ENCODE measurements around the gene ARFGAP1. TPM values are rescaled to one million over a fixed set of nuclear protein-coding genes. Genes with fewer than 3 reads are reported as not detected.
A peak's percentile ranks its signal among the peaks of the same experiment; 100 is the strongest.
"Not testable (repeated sequence)": the region's sequence is repeated elsewhere in the genome, so short reads cannot be mapped to it uniquely, and the experiment has no call there.

ARFGAP1 gene
- total RNA-seq, 4 donors from 2014 or later = 70.7 to 75.7 (median 72.7) TPM

DNA sequence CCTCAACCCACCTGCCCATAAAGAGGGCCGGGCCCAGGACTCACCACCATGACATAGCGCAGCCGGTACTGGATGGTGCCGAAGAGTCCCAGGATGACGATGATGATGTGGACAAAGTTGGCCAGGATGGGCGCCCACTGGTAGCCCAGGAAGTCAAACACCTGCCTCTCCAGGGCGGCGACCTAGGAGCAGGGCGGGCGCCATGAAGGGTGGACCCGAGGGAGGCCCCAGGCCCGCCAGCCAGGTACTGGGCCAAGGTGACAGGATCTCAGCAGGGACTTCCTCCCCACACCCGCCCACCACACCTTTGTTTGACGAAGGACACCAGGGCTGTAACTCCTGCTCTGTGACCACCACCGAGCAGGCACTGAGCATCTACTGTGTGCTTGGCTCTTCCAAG lies 22.7 kb upstream of the ARFGAP1 start:
- Histone ChIP-seq H3K4me3 (replicated peaks in 1 of 3) (no peak overlapping the region), H3K36me3 (no peaks in the 10 kb centered on the region), H3K9me3 (no peaks in the 10 kb centered on the region), H3K27ac (peak overlapping the region; percentile 43 to 61 (median 49)), H3K4me1 (peaks cover 45 to 69% of the 10 kb centered on the region in 2 donors), H3K27me3 (peaks cover 7% of the 10 kb centered on the region)
- 93 to 100% methylated on average over 4 to 7 of the region's 15 CpGs for WGBS, 2 donors
- intact Hi-C loops (cut with DNase I) = no loop called here
- DNase-seq = no peak
- TF ChIP-seq, protein P1, sequence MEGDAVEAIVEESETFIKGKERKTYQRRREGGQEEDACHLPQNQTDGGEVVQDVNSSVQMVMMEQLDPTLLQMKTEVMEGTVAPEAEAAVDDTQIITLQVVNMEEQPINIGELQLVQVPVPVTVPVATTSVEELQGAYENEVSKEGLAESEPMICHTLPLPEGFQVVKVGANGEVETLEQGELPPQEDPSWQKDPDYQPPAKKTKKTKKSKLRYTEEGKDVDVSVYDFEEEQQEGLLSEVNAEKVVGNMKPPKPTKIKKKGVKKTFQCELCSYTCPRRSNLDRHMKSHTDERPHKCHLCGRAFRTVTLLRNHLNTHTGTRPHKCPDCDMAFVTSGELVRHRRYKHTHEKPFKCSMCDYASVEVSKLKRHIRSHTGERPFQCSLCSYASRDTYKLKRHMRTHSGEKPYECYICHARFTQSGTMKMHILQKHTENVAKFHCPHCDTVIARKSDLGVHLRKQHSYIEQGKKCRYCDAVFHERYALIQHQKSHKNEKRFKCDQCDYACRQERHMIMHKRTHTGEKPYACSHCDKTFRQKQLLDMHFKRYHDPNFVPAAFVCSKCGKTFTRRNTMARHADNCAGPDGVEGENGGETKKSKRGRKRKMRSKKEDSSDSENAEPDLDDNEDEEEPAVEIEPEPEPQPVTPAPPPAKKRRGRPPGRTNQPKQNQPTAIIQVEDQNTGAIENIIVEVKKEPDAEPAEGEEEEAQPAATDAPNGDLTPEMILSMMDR (IDR thresholded peaks at IDR 0.05) = no peak
- TF ChIP-seq POLR2A (IDR thresholded peaks at IDR 0.05) = no peak

DNA sequence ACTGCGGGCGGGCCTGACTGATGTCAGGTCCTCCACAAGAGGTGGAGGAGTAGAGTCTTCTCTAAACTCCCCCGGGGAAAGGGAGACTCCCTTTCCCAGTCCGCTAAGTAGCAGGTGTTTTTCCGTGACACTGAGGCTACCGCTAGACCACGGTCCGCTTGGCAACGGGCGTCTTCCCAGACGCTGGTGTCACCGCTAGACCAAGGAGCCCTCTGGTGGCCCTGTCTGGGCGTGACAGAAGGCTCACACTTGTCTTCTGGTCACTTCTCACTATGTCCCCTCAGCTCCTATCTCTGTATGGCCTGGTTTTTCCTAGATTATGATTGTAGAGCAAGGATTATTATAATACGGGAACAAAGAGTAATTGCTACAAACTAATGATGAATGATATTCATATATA lies 21.3 kb upstream of the ARFGAP1 start:
- WGBS, 2 donors = 29 to 40% methylated on average over 14 of the region's 14 CpGs
- TF ChIP-seq, protein P1 (IDR thresholded peaks at IDR 0.05) = peak in 2 of 6 experiments; percentile 14 to 42
- peak; percentile 64 to 73 for DNase-seq
- H3K4me3 ChIP-seq (replicated peaks in 1 of 3); H3K27me3 ChIP-seq; H3K27ac ChIP-seq; H3K36me3 ChIP-seq; H3K9me3 ChIP-seq; intact Hi-C loops (cut with DNase I): not testable (repeated sequence)
- H3K4me1 ChIP-seq = peaks cover 42 to 66% of the 10 kb centered on the region in 2 donors

DNA sequence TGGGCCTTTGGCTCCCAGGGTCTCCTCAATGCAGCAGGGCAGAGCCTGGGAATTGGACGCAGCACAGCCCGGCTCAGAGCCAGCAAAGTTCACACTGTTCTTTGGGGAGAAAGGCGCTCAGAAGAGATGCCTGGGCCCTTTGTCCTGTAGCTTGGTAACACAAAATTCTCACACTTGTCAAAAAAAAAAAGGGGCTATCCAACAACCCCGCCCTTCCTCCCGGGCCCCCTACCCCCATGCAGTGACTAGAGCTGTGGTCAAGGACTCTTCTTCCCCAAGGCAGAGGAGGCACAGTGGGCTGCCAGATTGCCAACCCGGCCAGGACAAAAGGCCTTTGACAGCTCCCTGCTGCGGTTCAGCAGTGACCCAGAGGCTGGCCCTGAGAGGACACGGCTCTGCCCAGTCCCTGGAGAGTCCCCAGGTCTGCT lies 20.3 kb upstream of the ARFGAP1 start:
- intact Hi-C loops (cut with DNase I) = no loop called here
- DNase-seq = no peak
- peaks cover 7% of the 10 kb centered on the region for H3K27me3 ChIP-seq
- 80 to 90% methylated on average over 2 to 5 of the region's 8 CpGs for WGBS, 2 donors
- no peak for TF ChIP-seq POLR2A (IDR thresholded peaks at IDR 0.05)
- TF ChIP-seq, protein P1 (IDR thresholded peaks at IDR 0.05) = no peak
- no peak overlapping the region for H3K27ac ChIP-seq
- no peak overlapping the region for H3K4me3 ChIP-seq (replicated peaks in 1 of 3)
- H3K4me1 ChIP-seq = peaks cover 33 to 56% of the 10 kb centered on the region in 2 donors
- H3K36me3 ChIP-seq = no peaks in the 10 kb centered on the region
- no peaks in the 10 kb centered on the region for H3K9me3 ChIP-seq

DNA sequence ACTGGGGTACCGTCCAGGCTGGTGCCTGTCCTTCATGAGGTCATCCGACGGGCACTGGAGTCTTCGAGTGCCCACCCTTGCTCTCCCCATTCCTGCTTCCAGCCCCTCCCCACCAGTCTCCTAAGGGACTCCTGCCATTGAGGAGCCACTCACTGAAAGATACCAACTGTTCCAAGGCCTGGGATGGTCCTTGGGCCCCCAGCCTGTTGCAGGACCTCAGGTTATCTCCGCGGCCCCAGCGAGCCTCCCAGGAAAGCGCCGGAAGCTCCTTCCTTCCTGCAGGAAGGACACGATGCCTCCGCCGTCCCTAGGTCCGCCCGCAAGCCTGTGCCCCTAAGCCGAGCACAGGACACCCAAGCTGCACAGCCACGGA lies 19.6 kb upstream of the ARFGAP1 start:
- WGBS, 2 donors = 19 to 48% methylated on average over 15 to 16 of the region's 16 CpGs
- intact Hi-C loops (cut with DNase I) = no loop called here
- no peak overlapping the region for H3K4me3 ChIP-seq (replicated peaks in 1 of 3)
- no peaks in the 10 kb centered on the region for H3K36me3 ChIP-seq
- H3K9me3 ChIP-seq = no peaks in the 10 kb centered on the region
- TF ChIP-seq POLR2A (IDR thresholded peaks at IDR 0.05) = no peak
- TF ChIP-seq, protein P1 (IDR thresholded peaks at IDR 0.05) = no peak
- DNase-seq = no peak
- H3K4me1 ChIP-seq = peaks cover 27 to 49% of the 10 kb centered on the region in 2 donors
- H3K27me3 ChIP-seq = peaks cover 7% of the 10 kb centered on the region
- no peak overlapping the region for H3K27ac ChIP-seq

DNA sequence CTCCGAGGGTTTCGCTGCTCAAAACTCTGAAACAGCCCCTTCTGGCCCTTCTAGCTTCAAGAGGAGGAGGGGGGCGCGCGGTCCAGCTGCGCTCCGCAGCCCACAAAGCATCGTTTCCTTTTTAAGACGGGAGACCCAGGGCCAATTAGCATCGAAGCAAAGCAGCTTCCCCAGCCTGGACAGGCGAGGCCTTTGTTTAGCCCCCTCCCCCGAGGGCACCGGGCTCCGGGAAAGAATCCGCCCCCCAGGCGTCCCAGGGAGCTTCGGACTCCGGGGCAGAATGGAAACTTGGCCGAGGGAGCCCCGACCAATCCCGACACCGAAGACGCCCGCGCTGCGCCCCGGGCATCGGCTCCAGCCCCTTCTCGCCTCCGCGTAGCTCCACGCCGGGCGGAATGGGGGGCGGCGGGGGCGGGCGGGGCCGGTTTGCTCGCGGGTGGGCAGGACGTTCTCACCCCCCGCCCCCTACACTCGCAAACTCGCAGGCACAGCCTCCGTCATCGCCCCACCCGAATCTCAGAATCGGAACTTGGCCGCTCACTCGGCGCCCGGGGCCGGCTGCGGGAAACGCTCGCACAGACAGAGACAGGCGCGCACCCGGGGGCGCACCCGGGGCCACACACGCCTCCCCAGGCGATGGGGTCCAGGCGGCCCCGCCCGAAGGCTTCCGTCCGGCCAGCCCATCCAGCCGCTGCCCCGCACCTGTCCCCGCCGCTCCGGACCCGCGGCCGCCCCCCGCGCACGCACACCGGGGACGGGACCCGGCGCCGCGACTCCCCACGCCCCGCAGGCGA lies 19.0 kb upstream of the ARFGAP1 start:
- Histone ChIP-seq H3K27me3 (peaks cover 7% of the 10 kb centered on the region), H3K27ac (no peak overlapping the region), H3K4me3 (replicated peaks in 1 of 3) (peak overlapping the region in 1 of 3 donors; percentile 23), H3K9me3 (no peaks in the 10 kb centered on the region), H3K36me3 (no peaks in the 10 kb centered on the region), H3K4me1 (peaks cover 21 to 43% of the 10 kb centered on the region in 2 donors)
- intact Hi-C loops (cut with DNase I) = no loop called here
- TF ChIP-seq POLR2A (IDR thresholded peaks at IDR 0.05) = no peak
- TF ChIP-seq, protein P1 (IDR thresholded peaks at IDR 0.05) = no peak
- whole genome bisulfite sequencing, 2 donors = 1 to 2% methylated on average over 9 to 15 of the region's 89 CpGs
- no peak for DNase-seq
